SK-N-SH (cell line): ENCODE results near the gene SGSH. TPM values are rescaled to one million over a fixed set of nuclear protein-coding genes. Genes with fewer than 3 reads are reported as not detected.

ENCODE experiments used
- CTCF ChIA-PET: fragments of 300-600, 350-600 bp; formaldehyde crosslinking; extraction: SDS; loops from one replicate; lab custom pipeline; 2021; lab: Yijun Ruan, JAX
- POLR2A ChIA-PET: fragments of 350-600 bp; sonication (Branson Sonifier 250); formaldehyde crosslinking; extraction: SDS; loops from one replicate; lab custom pipeline; 2020; ENCODE audit warnings: antibody characterized with exemption, inconsistent platforms; lab: Yijun Ruan, JAX
- DNase-seq: peaks from one replicate; pipeline ENCODE4 v3.0.0; 2012
- H2AFZ ChIP-seq: fragments of 200-600 bp; sonication (generic); 2 replicates; pipeline ENCODE4 v1.8.1; 2016; ENCODE audit warnings: antibody characterized with exemption, mild to moderate bottlenecking, low read depth
- H3F3A ChIP-seq: fragments of 200-600 bp; sonication (generic); replicated peaks from 2 replicates; pipeline ENCODE3; 2016; ENCODE audit warnings: antibody characterized with exemption, mild to moderate bottlenecking; ENCODE audit not compliant: insufficient read depth
- H3K27ac ChIP-seq, 2 experiments: fragments of 200-500 bp in 1 of 2; fragments of 200-600 bp in 1 of 2; sonication (Bioruptor generic) in 1 of 2; sonication (generic), shearing (Covaris generic) in 1 of 2; 2 replicates each; pipeline versions ENCODE4 v1.5.1 to v1.6.1; 2014 to 2016; ENCODE audit warnings: low read depth in 2 of 2, inconsistent platforms in 1 of 2, low read length in 1 of 2, mild to moderate bottlenecking in 1 of 2, mixed read lengths in 1 of 2
- H3K27me3 ChIP-seq: fragments of 200-600 bp; sonication (generic), shearing (Covaris generic); 2 replicates; pipeline ENCODE4 v1.6.1; 2016; ENCODE audit warnings: mixed run types; ENCODE audit not compliant: insufficient read depth
- H3K36me3 ChIP-seq, 2 experiments: fragments of 200-500 bp in 1 of 2; fragments of 200-600 bp in 1 of 2; sonication (Bioruptor generic) in 1 of 2; sonication (generic) in 1 of 2; replicated peaks in 1 of 2; 2 replicates each; pipeline versions ENCODE3 to v1.5.1; 2014 to 2016; ENCODE audit warnings: low read length in 1 of 2, mild to moderate bottlenecking in 1 of 2; ENCODE audit not compliant: insufficient read depth in 2 of 2, control insufficient read depth in 1 of 2
- H3K4me1 ChIP-seq, 2 experiments: fragments of 200-500 bp in 1 of 2; fragments of 200-600 bp in 1 of 2; sonication (Bioruptor generic) in 1 of 2; sonication (generic), shearing (Covaris generic) in 1 of 2; 2 replicates each; pipeline versions ENCODE4 v1.5.1 to v1.6.1; 2014 to 2016; ENCODE audit warnings: low read depth in 1 of 2, low read length in 1 of 2, mixed run types in 1 of 2; ENCODE audit not compliant: insufficient read depth in 2 of 2, control insufficient read depth in 1 of 2
- H3K4me2 ChIP-seq: fragments of 200-600 bp; sonication (generic), shearing (Covaris generic); 2 replicates; pipeline ENCODE4 v1.6.1; 2017; ENCODE audit warnings: mixed run types
- H3K4me3 ChIP-seq, 2 experiments: fragments of 200-500 bp in 1 of 2; fragments of 200-600 bp in 1 of 2; sonication (Bioruptor generic) in 1 of 2; sonication (generic), shearing (Covaris generic) in 1 of 2; 2 replicates each; pipeline versions ENCODE4 v1.5.1 to v1.8.1; 2014 to 2016; ENCODE audit warnings: low read depth in 2 of 2, inconsistent platforms in 1 of 2, low read length in 1 of 2, mild to moderate bottlenecking in 1 of 2, mixed read lengths in 1 of 2, moderate library complexity in 1 of 2
- H3K79me2 ChIP-seq: fragments of 200-600 bp; sonication (generic); 2 replicates; pipeline ENCODE4 v1.8.1; 2017; ENCODE audit warnings: mild to moderate bottlenecking; ENCODE audit not compliant: insufficient read depth
- H3K9ac ChIP-seq: fragments of 200-600 bp; sonication (generic); 2 replicates; pipeline ENCODE4 v1.6.1; 2017; ENCODE audit warnings: mixed run types
- H3K9me2 ChIP-seq: fragments of 200-600 bp; sonication (generic); 2 replicates; pipeline ENCODE4 v1.6.1; 2017; ENCODE audit warnings: mixed run types
- H3K9me3 ChIP-seq: fragments of 200-600 bp; sonication (generic); 2 replicates; pipeline ENCODE4 v1.6.1; 2017; ENCODE audit warnings: mixed run types, mild to moderate bottlenecking, moderate library complexity
- H4K20me1 ChIP-seq: fragments of 200-600 bp; sonication (generic); 2 replicates; pipeline ENCODE4 v1.6.1; 2017; ENCODE audit warnings: mild to moderate bottlenecking, mixed run types; ENCODE audit not compliant: insufficient read depth
- CHD2 ChIP-seq: fragments of 150-350 bp; IDR thresholded peaks from 2 replicates; pipeline ENCODE4 v1.6.1; 2018; ENCODE audit warnings: low read length; ENCODE audit not compliant: partially characterized antibody
- EZH2phosphoT487 ChIP-seq: fragments of 200-600 bp; sonication (generic); IDR thresholded peaks from 2 replicates; pipeline ENCODE4 v1.6.1; 2017; ENCODE audit warnings: low read depth, mixed run types, mild to moderate bottlenecking, antibody characterized with exemption, moderate library complexity, borderline replicate concordance
- FOSL2 ChIP-seq: IDR thresholded peaks from 2 replicates; pipeline ENCODE4 v1.4.0; 2012; ENCODE audit warnings: low read depth, mild to moderate bottlenecking, moderate library complexity, borderline replicate concordance
- FOXJ3 ChIP-seq: sonication (generic); formaldehyde crosslinking; IDR thresholded peaks from 2 replicates; pipeline ENCODE4 v1.5.1; 2020; ENCODE audit warnings: mild to moderate bottlenecking, missing genetic modification reagents
- FOXM1 ChIP-seq: IDR thresholded peaks from 2 replicates; pipeline ENCODE4 v1.4.0; 2012; ENCODE audit warnings: low read depth, mild to moderate bottlenecking
- JUND ChIP-seq: IDR thresholded peaks from 2 replicates; pipeline ENCODE4 v1.4.0; 2012
- MEF2A ChIP-seq: IDR thresholded peaks from 2 replicates; pipeline ENCODE4 v1.4.0; 2012; ENCODE audit warnings: low read depth, borderline replicate concordance
- NFIC ChIP-seq: IDR thresholded peaks from 2 replicates; pipeline ENCODE4 v1.4.0; 2012; ENCODE audit warnings: borderline replicate concordance
- NRF1 ChIP-seq: IDR thresholded peaks from 2 replicates; pipeline ENCODE4 v1.6.1; 2012; ENCODE audit warnings: low read depth, mild to moderate bottlenecking, low read length
- RFX5 ChIP-seq: IDR thresholded peaks from 2 replicates; pipeline ENCODE4 v1.6.1; 2012; ENCODE audit warnings: mild to moderate bottlenecking, improper control_type of control experiment, low read length
- SIN3A ChIP-seq: IDR thresholded peaks from 2 replicates; pipeline ENCODE4 v1.6.1; 2012; ENCODE audit warnings: low read depth, mild to moderate bottlenecking, low read length, moderate library complexity, borderline replicate concordance
- TCF12 ChIP-seq: IDR thresholded peaks from 2 replicates; pipeline ENCODE4 v1.4.0; 2012
- TEAD4 ChIP-seq: IDR thresholded peaks from 2 replicates; pipeline ENCODE4 v1.4.0; 2012; ENCODE audit warnings: mild to moderate bottlenecking, borderline replicate concordance; ENCODE audit not compliant: insufficient read depth
- YY1 ChIP-seq: IDR thresholded peaks from 2 replicates; pipeline ENCODE4 v1.4.0; 2012; ENCODE audit warnings: low read depth, mild to moderate bottlenecking
- WGBS: methylation state at CpG from one replicate; pipeline ENCODE4 v1.1.6; 2017; ENCODE audit warnings: low lambda C conversion rate; 5-methylcytosine and 5-hydroxymethylcytosine counted together
- polyA plus RNA-seq, 3 experiments: library from polyadenylated mRNA; depleted of rRNA; stranded (reverse); fragments of >200 nt; gene quantifications; 2 replicates each; pipeline ENCODE4 v1.2.3, GENCODE V29; 2012
- TF ChIP-seq, protein P1 (sequence below): IDR thresholded peaks from 2 replicates; pipeline ENCODE4; 2012
- TF ChIP-seq, protein P2 (sequence below): IDR thresholded peaks from 2 replicates; pipeline ENCODE4 v1.4.0; 2012; ENCODE audit warnings: low read depth, borderline replicate concordance
- TF ChIP-seq, protein P3 (sequence below): fragments of 200-600 bp; sonication (generic); IDR thresholded peaks from 2 replicates; pipeline ENCODE4 v1.6.1; 2017; ENCODE audit warnings: antibody characterized with exemption, mild to moderate bottlenecking, moderate library complexity
- TF ChIP-seq, protein P4 (sequence below): fragments of 150-350 bp; IDR thresholded peaks from 2 replicates; pipeline ENCODE4 v1.6.1; 2016; ENCODE audit warnings: mild to moderate bottlenecking, low read depth, low read length
- TF ChIP-seq, protein P5 (sequence below): IDR thresholded peaks from 2 replicates; pipeline ENCODE4 v1.4.0; 2012; ENCODE audit warnings: low read depth
- TF ChIP-seq, protein P6 (sequence below): fragments of 150-350 bp; IDR thresholded peaks from 2 replicates; pipeline ENCODE4 v1.6.1; 2017; ENCODE audit warnings: antibody characterized with exemption, low read length, low read depth, borderline replicate concordance
- TF ChIP-seq, protein P7 (sequence below): IDR thresholded peaks from 2 replicates; pipeline ENCODE4 v1.6.1; 2012; ENCODE audit warnings: mild to moderate bottlenecking, low read depth, low read length, moderate library complexity

SGSH gene
- polyA plus RNA-seq, 1 of the 3 experiments (the other 2 are of a cell fraction): 161 TPM

DNA sequence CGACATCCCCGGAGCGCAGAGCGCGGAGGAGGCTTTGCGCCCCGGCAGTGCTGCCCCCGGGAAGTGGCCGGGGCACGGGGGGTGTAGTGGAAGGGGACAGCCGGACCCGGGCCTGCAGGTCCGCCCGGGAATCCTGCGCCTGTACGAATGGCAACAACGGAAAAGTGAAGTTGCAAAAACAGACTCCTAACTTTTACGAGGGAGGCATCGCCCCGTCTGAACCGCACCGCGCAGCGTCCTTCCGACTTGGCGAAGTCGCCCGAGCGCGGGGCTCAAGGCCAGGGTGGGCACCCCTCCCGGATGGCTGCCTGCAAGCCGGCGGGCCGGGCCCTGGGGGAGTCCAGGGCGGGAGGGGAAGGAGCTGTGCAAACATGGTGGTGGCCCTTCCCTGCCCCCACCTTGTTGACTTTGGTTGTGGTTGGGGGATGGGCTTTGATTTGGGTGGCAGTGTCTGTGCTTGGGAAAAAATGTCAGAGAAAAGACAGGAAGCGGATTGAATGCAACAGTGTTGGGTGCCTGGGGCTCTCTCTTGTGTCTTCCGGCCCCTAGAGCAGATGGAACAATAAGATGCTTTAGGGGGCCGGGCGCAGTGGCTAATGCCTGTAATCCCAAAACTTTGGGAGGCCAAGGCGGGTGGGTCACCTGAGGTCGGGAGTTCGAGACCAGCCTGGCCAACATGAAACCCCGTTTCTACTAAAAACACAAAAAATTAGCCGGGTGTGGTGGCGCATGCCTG, 41.2 kb upstream of the SGSH start:
- no peaks in the 10 kb centered on the region for H3K9me3 ChIP-seq
- peaks cover 4 to 13% of the 10 kb centered on the region in 2 experiments for H3K36me3 ChIP-seq
- H3K9me2 ChIP-seq: no peaks in the 10 kb centered on the region
- peak overlapping the region; percentile 74 to 82 for H3K4me3 ChIP-seq
- 11% methylated on average over 43 of the region's 45 CpGs for whole genome bisulfite sequencing
- H3K4me2 ChIP-seq: peak overlapping the region; percentile 86
- no peaks in the 10 kb centered on the region for H4K20me1 ChIP-seq
- peak overlapping the region; percentile 4; the same call in 1 of the 2 replicates for H2AFZ ChIP-seq
- CTCF ChIA-PET: interaction anchor here (1.1 to 1.2 kb wide), 2 partner anchors 13 to 66 kb away, joined by 3 to 4 read pairs; no protein-coding TSS in a partner anchor
- POLR2A ChIA-PET: interaction anchor here (1.0 to 1.1 kb wide), 2 partner anchors 9 to 160 kb away, joined by 3 read pairs; partner anchors contain the start of gene GAA
- peak overlapping the region; percentile 75 to 83 for H3K27ac ChIP-seq
- DNase-seq: peak; percentile 75
- peaks cover 24 to 34% of the 10 kb centered on the region in 2 experiments; a peak in 3 of 4 replicates for H3K4me1 ChIP-seq
- H3K9ac ChIP-seq: peak overlapping the region; percentile 85
- no peaks in the 10 kb centered on the region for H3K27me3 ChIP-seq
- H3K79me2 ChIP-seq: peaks cover 35% of the 10 kb centered on the region
- H3F3A ChIP-seq: peaks cover 25% of the 10 kb centered on the region
- TF ChIP-seq TCF12: no peak; the same call in 1 of the 2 replicates
- TF ChIP-seq, protein P1, sequence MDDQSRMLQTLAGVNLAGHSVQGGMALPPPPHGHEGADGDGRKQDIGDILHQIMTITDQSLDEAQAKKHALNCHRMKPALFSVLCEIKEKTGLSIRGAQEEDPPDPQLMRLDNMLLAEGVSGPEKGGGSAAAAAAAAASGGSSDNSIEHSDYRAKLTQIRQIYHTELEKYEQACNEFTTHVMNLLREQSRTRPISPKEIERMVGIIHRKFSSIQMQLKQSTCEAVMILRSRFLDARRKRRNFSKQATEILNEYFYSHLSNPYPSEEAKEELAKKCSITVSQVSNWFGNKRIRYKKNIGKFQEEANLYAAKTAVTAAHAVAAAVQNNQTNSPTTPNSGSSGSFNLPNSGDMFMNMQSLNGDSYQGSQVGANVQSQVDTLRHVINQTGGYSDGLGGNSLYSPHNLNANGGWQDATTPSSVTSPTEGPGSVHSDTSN: no peak
- peak; percentile 97 for TF ChIP-seq CHD2
- TF ChIP-seq, protein P2, sequence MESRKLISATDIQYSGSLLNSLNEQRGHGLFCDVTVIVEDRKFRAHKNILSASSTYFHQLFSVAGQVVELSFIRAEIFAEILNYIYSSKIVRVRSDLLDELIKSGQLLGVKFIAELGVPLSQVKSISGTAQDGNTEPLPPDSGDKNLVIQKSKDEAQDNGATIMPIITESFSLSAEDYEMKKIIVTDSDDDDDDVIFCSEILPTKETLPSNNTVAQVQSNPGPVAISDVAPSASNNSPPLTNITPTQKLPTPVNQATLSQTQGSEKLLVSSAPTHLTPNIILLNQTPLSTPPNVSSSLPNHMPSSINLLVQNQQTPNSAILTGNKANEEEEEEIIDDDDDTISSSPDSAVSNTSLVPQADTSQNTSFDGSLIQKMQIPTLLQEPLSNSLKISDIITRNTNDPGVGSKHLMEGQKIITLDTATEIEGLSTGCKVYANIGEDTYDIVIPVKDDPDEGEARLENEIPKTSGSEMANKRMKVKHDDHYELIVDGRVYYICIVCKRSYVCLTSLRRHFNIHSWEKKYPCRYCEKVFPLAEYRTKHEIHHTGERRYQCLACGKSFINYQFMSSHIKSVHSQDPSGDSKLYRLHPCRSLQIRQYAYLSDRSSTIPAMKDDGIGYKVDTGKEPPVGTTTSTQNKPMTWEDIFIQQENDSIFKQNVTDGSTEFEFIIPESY: no peak
- no peak for TF ChIP-seq TEAD4
- TF ChIP-seq, protein P3, sequence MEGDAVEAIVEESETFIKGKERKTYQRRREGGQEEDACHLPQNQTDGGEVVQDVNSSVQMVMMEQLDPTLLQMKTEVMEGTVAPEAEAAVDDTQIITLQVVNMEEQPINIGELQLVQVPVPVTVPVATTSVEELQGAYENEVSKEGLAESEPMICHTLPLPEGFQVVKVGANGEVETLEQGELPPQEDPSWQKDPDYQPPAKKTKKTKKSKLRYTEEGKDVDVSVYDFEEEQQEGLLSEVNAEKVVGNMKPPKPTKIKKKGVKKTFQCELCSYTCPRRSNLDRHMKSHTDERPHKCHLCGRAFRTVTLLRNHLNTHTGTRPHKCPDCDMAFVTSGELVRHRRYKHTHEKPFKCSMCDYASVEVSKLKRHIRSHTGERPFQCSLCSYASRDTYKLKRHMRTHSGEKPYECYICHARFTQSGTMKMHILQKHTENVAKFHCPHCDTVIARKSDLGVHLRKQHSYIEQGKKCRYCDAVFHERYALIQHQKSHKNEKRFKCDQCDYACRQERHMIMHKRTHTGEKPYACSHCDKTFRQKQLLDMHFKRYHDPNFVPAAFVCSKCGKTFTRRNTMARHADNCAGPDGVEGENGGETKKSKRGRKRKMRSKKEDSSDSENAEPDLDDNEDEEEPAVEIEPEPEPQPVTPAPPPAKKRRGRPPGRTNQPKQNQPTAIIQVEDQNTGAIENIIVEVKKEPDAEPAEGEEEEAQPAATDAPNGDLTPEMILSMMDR: no peak; the same call in 1 of the 2 replicates
- TF ChIP-seq, protein P4, sequence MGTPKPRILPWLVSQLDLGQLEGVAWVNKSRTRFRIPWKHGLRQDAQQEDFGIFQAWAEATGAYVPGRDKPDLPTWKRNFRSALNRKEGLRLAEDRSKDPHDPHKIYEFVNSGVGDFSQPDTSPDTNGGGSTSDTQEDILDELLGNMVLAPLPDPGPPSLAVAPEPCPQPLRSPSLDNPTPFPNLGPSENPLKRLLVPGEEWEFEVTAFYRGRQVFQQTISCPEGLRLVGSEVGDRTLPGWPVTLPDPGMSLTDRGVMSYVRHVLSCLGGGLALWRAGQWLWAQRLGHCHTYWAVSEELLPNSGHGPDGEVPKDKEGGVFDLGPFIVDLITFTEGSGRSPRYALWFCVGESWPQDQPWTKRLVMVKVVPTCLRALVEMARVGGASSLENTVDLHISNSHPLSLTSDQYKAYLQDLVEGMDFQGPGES: no peak
- peak; percentile 63 for TF ChIP-seq YY1
- TF ChIP-seq JUND: no peak
- TF ChIP-seq FOSL2: no peak
- TF ChIP-seq NRF1: no peak
- TF ChIP-seq, protein P5, sequence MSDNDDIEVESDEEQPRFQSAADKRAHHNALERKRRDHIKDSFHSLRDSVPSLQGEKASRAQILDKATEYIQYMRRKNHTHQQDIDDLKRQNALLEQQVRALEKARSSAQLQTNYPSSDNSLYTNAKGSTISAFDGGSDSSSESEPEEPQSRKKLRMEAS: no peak; the same call in 1 of the 2 replicates
- TF ChIP-seq RFX5: no peak
- no peak for TF ChIP-seq NFIC
- TF ChIP-seq EZH2phosphoT487: no peak
- TF ChIP-seq, protein P6, sequence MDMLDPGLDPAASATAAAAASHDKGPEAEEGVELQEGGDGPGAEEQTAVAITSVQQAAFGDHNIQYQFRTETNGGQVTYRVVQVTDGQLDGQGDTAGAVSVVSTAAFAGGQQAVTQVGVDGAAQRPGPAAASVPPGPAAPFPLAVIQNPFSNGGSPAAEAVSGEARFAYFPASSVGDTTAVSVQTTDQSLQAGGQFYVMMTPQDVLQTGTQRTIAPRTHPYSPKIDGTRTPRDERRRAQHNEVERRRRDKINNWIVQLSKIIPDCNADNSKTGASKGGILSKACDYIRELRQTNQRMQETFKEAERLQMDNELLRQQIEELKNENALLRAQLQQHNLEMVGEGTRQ: no peak
- TF ChIP-seq SIN3A: no peak
- TF ChIP-seq FOXJ3: no peak; the same call in 1 of the 2 replicates
- TF ChIP-seq FOXM1: no peak
- TF ChIP-seq, protein P7, sequence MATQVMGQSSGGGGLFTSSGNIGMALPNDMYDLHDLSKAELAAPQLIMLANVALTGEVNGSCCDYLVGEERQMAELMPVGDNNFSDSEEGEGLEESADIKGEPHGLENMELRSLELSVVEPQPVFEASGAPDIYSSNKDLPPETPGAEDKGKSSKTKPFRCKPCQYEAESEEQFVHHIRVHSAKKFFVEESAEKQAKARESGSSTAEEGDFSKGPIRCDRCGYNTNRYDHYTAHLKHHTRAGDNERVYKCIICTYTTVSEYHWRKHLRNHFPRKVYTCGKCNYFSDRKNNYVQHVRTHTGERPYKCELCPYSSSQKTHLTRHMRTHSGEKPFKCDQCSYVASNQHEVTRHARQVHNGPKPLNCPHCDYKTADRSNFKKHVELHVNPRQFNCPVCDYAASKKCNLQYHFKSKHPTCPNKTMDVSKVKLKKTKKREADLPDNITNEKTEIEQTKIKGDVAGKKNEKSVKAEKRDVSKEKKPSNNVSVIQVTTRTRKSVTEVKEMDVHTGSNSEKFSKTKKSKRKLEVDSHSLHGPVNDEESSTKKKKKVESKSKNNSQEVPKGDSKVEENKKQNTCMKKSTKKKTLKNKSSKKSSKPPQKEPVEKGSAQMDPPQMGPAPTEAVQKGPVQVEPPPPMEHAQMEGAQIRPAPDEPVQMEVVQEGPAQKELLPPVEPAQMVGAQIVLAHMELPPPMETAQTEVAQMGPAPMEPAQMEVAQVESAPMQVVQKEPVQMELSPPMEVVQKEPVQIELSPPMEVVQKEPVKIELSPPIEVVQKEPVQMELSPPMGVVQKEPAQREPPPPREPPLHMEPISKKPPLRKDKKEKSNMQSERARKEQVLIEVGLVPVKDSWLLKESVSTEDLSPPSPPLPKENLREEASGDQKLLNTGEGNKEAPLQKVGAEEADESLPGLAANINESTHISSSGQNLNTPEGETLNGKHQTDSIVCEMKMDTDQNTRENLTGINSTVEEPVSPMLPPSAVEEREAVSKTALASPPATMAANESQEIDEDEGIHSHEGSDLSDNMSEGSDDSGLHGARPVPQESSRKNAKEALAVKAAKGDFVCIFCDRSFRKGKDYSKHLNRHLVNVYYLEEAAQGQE: no peak
- no peak for TF ChIP-seq MEF2A
